Stimulated activated CD8-positive, alpha-beta memory T cell treated with anti-CD3 and anti-CD28 coated beads, Interleukin-12 subunit alpha, Interleukin-12 subunit beta, amount 100 ng/mL, for 24 hours (primary cell): ENCODE measurements around the gene NELFA.

Source experiments
- DNase-seq: peaks from one replicate; pipeline ENCODE4 v3.0.0-alpha.2; 2020; ENCODE audit errors: extremely low read depth

The NELFA gene

DNA sequence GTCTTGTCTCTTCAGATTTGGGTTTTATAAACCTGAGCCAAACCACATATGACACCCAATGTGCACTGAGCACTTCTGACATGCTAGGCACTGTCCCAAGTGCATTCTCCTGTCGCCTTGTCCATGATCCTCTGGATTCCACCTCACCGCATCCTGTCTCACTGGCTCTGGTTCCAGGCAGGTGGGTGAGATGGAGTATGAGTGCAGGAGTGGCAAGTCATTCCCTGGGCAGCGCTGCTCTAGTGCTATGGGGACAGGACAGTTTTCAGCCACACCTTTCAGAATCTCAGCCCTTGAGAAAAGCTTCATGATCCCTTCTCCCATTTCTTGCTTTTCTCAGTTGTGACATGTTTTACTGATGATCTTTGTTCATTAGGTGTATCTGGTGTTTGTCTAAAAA, 71.2 kb downstream of the NELFA start:
- DNase-seq: no peak

DNA sequence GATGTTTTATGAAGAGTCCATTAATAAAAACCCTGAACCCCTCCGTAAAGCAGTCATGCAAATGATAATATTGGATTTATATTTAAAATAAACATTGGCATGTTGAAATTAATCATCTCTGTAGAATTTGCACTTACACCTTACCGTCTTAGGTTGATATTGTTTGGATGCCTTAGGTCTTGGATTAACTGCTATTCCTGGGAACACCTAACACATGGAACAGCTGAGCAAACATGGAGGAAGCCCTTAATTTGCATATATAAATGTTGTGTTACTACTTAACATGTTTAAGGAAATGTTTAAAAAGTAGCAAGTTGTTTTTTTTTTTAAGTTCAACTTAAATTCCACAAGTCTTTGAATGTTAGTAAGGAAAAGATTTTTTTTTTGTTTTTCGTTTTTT, 75.1 kb downstream of the NELFA start:
- DNase-seq: no peak

GRCh38 chr4:1932736-1933135, 76.0 kb downstream of the NELFA start:
- DNase-seq: no peak
